Measurements from ENCODE around the gene AGAP1.

GRCh38 chr2:236173729-236174607, 680.1 kb downstream of the AGAP1 start:
- TF ChIP-seq RAD21 (IDR thresholded peaks at IDR 0.05) (no peak), EGR1 (IDR thresholded peaks at IDR 0.05; ENCODE audit: low read depth in 2 of 2) (no peak), CTCF (IDR thresholded peaks at IDR 0.05; ENCODE audit: low read depth, low read length, missing input control) (no peak), YY1 (IDR thresholded peaks at IDR 0.05) (no peak), MAX (IDR thresholded peaks at IDR 0.05) (no peak), ATF3 (IDR thresholded peaks at IDR 0.05) (no peak), HNF4A (conservative IDR thresholded peaks at IDR 0.05) (no peak), TAF1 (conservative IDR thresholded peaks at IDR 0.05) (no peak)

Measured in liver (tissue), 3 donors.